ENCODE measurements around the gene NKX2-2.

The NKX2-2 gene

DNA sequence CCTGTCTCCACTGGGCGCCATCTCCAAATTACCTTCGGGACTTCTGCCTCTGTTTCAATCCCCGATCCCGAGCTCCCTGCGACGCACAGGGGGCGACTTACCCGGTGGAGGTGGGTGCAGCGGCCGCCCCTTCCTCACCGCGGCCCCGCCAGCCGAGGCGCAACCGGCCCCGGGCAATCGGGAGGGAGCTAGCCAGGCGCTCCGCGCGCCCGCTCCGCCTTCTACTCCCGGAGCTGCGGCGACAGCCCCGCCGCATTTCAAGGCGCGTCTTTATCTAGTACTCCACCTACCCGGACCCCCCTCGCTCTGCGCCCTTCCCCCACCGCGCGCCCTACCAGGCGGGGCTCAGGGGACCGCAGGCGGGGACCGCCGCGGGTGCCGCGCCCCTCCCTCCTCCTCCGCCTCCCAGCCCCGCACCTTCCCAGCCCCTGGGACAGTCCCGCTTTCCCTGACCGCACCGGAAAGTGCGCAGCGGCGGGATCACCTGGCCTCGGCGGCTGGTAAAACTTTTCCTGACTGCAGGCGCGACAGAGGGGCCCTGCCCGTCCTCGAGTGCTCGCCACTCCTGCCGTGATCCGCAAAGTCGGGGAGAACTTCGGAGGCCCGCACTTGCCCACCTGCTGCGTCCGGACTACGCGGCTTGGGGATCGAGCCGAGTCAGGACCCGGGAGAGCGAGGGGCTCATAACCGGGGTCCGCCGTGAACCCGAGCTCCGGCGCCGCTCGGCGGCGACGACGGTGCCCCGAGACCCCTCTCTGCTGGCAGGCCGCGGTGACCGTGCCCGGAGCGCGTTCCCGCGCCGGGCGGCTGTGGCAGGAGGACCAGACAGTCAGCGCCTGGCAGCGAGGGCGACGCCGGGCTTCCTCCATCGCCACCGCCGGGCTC, 8.0 kb upstream of the NKX2-2 start:
- no peak for DNase-seq

GRCh38 chr20:21520702-21521595, 7.1 kb upstream of the NKX2-2 start:
- DNase-seq, result no peak

DNA sequence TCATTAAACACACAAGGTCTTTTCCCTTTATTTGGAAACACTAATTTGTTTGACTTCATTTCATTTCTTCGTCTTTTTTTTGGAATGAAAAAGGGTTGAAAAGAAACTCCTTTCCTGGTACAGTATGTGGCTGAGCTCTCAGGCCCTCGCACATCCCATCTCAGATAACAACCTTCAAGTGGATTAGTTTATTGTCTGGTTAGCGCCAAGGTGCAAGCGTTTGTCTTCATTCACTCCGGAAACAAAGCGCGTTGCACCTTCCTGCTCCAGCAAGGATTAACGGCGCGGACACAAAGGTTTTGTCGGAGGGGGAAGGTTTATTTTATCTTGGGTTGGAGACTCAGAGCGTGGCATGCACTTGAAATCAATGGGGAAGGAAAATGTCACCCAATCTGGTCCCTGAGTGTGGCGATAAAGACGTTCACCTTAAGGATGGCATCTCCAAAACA, 5.3 kb upstream of the NKX2-2 start:
- no peak for DNase-seq

DNA sequence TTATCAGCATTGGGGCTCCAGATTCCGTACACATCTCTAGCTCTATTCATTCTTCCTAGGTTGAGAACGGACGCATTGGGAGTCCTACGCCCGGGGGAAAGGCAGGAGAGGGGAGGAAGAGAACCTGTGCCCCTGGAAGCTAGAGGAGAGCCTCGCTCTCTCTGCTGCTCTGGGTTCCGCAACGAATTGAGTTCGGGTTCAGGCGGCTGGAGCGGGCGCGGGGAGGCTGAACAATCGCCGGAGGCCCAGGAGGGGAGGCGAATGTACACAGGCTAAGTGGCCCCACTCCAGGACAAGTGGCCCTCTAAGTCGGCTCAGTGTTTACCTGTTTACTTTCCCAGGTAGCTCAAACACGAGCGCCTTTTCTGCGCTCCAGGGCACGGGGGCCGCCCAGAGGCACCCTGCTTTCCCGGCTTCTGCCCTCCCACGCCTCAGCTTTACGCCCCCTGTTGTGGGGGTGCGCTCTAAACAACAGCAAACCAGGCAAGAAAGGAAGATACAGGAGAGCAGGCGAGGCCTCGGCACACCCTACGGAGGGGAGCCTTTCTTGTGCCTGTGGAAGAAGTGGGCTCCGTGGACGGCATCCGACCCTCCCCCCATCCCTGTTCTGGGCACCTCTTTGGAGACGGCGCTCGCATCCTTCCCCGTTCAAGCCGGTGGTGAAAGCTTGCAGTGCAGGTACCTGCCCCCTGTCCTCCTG, 4.6 kb upstream of the NKX2-2 start:
- no peak for DNase-seq

DNA sequence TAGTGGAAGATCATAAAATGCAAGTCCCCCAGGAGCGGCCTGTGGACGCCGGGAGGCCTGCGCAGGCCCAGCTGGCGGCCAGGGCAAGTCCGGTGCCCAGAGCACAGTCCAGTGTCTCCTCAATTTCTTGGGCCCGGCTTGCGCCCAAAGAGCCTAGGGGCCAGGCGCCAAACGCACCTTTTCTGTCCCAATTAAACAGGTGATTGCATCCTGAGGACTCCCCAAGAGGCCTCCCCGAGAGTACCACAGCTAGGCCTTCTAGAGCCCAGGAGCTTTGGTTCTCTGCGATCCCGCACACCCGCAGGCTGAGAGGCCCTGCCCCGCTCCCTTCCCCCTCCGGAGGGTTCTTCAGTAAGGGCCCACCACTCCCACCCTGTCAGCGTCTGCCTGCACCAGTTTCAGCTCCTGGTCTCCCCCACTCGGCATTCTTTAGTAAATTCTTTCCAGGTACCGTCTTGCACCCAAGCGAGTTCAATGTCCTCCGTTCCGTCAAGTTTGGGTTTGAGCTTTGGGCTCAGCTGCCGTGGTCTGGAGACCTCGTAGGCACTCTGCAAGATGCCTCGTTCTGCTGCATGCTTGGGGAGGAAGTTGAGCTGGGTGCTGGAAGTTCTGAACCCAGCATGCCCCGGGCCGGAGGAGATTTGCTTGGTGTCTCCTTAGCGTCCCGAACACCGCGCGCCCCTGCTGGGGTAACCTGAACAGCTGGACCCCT, 3.9 kb upstream of the NKX2-2 start:
- no peak for DNase-seq

GRCh38 chr20:21516861-21517565, 3.1 kb upstream of the NKX2-2 start:
- no peak for DNase-seq

DNA sequence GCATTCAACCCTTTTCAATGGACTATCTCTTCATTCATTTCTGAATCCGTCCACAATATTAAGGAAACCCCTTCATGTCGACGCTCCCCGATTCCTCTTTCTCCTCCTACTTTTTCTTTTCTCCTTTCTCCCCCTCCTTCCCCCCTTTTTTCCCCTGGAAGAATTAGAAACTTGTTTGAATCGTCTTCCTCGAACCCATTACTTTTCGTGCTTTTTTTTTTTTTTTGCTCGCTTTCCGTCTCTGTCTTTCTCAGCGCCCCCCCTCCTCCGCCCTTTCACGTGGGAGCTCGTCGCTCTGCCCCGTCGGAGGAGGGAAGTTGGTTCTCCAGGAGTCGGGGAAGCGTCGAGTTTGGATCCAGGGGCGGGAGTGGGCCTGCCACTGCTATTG, 2.3 kb upstream of the NKX2-2 start:
- no peak for DNase-seq

- no peak for DNase-seq
Observed at GRCh38 chr20:21515300-21516179, 1.7 kb upstream of the NKX2-2 start.

GRCh38 chr20:21514553-21515251, 838 bp upstream of the NKX2-2 start:
- no peak for DNase-seq

GRCh38 chr20:21513181-21513663, 642 bp downstream of the NKX2-2 start:
- DNase-seq, result no peak

DNA sequence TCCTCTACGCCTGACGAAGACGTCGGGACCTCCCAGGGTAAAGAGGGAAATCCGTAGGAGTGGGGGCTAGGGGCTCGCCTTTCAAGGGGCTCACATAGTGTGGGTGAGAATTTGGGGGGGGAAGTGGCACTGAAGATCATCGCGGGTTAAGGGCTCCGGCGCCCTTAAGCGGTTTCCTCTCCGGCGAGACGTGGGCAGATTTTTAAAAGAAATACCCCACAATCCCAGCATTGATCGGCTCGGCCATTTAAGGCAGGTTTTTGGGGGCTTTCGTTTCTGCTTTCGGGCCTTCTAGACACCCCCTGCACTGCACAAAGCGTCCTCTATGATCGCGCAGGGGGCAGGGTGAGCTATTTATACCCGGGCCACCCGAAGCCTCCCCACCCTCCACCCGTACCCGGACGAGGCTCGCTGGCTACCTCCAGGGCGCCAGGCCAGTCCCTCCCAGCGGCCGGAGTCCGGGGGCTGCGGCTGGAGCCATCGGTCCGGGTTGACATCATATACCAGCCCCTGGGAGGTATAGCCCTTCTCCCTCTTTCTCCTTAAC, 1.2 kb downstream of the NKX2-2 start:
- DNase-seq, result no peak

- no peak for DNase-seq
Observed at GRCh38 chr20:21511850-21512633, 1.8 kb downstream of the NKX2-2 start.

- no peak for DNase-seq
Observed at GRCh38 chr20:21511485-21511849, 2.4 kb downstream of the NKX2-2 start.

DNA sequence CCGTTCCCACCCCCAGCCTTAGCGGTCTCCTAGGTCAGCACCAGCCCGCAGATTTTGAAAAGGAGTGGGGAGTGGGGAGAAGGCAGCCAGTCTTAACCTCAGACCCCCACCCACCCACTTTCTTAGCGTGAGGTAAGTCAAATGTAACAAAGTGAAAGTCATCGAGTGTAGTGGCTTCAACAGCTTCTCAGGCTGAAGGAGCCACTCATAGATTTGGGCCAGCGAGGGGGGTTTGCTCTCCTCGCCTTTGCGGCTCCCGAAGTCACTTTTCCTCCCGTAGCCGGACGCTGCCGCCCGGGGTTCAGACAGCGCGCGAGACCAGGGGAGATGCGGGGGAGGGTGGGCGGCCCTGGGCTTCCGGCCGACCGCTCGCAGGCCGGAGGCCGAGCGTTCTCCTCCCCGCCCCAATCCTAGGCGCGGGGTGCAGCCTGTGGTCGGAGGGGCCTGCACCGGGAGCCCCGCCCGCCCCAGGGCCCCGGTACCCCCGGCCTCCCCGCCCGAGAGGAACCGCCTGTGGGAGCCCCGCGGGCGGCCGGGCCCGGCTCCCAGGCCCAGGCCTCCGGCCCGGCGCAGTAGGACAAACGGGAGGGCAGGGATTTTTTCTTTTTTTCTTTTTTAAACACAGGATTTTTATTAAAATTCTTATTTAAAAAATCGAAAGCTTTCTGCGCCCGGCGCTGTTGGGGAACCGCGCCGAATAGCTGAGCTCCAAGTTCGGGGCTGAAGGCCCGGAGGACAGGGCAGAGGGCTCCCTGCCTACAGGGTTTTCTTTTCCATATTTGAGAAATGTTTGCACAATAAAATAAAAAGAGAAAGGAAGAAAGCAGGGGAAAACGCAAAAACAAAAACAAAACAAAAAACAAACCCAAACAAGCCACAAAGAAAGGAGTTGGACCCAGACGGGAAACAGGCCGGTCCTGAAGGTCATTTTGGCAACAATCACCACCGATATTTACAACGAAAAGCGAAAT, 3.2 kb downstream of the NKX2-2 start:
- no peak for DNase-seq

- no peak for DNase-seq
Observed at GRCh38 chr20:21509597-21510371, 4.1 kb downstream of the NKX2-2 start.

DNA sequence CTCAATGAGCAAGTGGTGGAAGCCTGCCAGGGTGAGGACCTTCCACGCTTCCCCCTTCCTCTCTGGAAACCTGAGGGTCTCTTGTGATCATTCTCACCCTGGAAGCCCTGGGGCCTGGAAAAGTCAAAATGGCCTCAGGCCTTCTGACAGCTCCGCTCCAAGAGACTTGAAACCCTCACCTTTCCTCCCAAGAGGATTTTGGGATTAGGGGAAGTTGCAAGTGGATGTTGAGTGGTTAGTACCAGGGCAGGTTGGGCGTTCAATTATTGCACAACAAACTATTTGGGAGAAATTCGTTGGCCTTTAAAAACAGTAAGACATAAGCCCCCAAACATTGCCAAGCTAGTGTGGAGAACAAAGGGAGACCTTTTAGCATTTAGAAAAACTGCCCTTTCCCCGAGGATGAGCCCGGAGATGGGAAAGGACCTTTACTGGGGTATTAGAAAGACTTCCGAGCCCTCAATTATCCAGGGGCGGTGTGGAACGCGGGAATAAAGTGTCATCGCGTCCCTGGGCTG, 4.7 kb downstream of the NKX2-2 start:
- DNase-seq, result no peak
